Nephron progenitor cell (in vitro differentiated cells): Measurements from ENCODE around the gene TSPAN17.

Source experiments
- DNase-seq: peaks from one replicate; pipeline ENCODE4 v3.0.0; 2021
- H3K27ac Mint-ChIP-seq: 2 replicates; pipeline ENCODE4 v1.8.0; 2021; ENCODE audit warnings: mild to moderate bottlenecking, moderate library complexity, mixed read lengths
- H3K27me3 Mint-ChIP-seq: 2 replicates; pipeline ENCODE4 v1.8.0; 2021; ENCODE audit warnings: mild to moderate bottlenecking, low read depth, mixed read lengths; ENCODE audit not compliant: poor library complexity
- H3K36me3 Mint-ChIP-seq: 2 replicates; pipeline ENCODE4 v1.8.0; 2021; ENCODE audit warnings: low read depth, mixed read lengths
- H3K4me1 Mint-ChIP-seq: 2 replicates; pipeline ENCODE4 v1.8.0; 2021; ENCODE audit warnings: mixed read lengths
- H3K4me3 Mint-ChIP-seq: 2 replicates; pipeline ENCODE4 v1.8.0; 2021; ENCODE audit warnings: mild to moderate bottlenecking, moderate library complexity, mixed read lengths
- H3K9me3 Mint-ChIP-seq: 2 replicates; pipeline ENCODE4 v1.8.0; 2021; ENCODE audit warnings: mild to moderate bottlenecking, moderate library complexity, mixed read lengths
- CTCF ChIP-seq: fragments of 200-600 bp; sonication (generic); IDR thresholded peaks from 2 replicates; pipeline ENCODE4 v1.5.0; 2021; ENCODE audit warnings: antibody characterized with exemption

TSPAN17 gene

DNA sequence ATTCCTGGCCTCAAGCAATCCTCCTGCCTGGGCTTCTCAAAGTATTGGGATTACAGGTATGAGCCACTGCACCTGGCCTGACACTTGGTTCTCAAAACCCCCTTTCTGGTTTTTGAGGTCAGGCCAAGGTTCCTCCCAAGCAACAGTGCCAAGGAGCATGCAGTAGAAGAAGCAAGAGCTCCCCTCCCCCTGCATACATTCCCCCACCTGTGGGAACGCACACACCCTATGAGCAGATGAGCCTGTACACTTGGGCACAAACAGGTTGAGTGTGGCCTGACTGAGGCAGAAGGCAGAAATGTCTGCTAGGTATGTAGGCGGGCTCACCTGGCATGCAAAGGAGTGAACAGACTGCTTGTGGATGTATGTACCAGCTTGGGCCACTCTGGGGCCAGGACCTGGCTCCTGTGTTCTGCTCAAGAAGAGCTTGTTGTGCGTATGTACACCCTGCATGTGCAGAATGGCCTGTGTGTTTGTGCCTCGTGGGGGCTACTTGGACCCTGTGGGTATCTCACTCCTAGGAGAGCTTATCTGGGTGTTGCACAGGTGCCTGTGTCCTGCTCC lies 39.1 kb upstream of the TSPAN17 start:
- TF ChIP-seq CTCF, result no peak
- Mint-ChIP-seq H3K9me3 (no peaks in the 10 kb centered on the region), H3K4me3 (peak overlapping the region; percentile 90), H3K27me3 (peaks cover 21% of the 10 kb centered on the region), H3K4me1 (peaks cover 34% of the 10 kb centered on the region), H3K27ac (no peak overlapping the region), H3K36me3 (no peaks in the 10 kb centered on the region)
- no peak for DNase-seq

GRCh38 chr5:176608937-176609723 lies 38.2 kb upstream of the TSPAN17 start:
- Mint-ChIP-seq H3K27ac (peak overlapping the region; percentile 92), H3K4me3 (peak overlapping the region; percentile 90), H3K9me3 (no peaks in the 10 kb centered on the region), H3K27me3 (peaks cover 25% of the 10 kb centered on the region), H3K36me3 (no peaks in the 10 kb centered on the region), H3K4me1 (peaks cover 30% of the 10 kb centered on the region)
- no peak for TF ChIP-seq CTCF
- no peak for DNase-seq

- Mint-ChIP-seq H3K27me3 (peaks cover 31% of the 10 kb centered on the region), H3K36me3 (no peaks in the 10 kb centered on the region), H3K4me3 (peak within 1 kb of the TSS; percentile 90), H3K9me3 (no peaks in the 10 kb centered on the region), H3K4me1 (peaks cover 30% of the 10 kb centered on the region), H3K27ac (peak within 1 kb of the TSS; percentile 92)
- peak; percentile 89 for DNase-seq
- TF ChIP-seq CTCF, result no peak
Observed at GRCh38 chr5:176609724-176610434, 37.4 kb upstream of the TSPAN17 start, which contains the start of gene GPRIN1. GPRIN1 (minus strand) TSS chr5:176610156; CDS start chr5:176599834, 10,322 bp downstream.

- peaks cover 30% of the 10 kb centered on the region for H3K4me1 Mint-ChIP-seq
- H3K4me3 Mint-ChIP-seq, result peak overlapping the region; percentile 77
- H3K36me3 Mint-ChIP-seq, result no peaks in the 10 kb centered on the region
- no peak overlapping the region for H3K27ac Mint-ChIP-seq
- peak; percentile 30 for DNase-seq
- no peak for TF ChIP-seq CTCF
- H3K27me3 Mint-ChIP-seq, result peaks cover 36% of the 10 kb centered on the region
- H3K9me3 Mint-ChIP-seq, result no peaks in the 10 kb centered on the region
Observed at GRCh38 chr5:176610435-176610773, 36.9 kb upstream of the TSPAN17 start.

DNA sequence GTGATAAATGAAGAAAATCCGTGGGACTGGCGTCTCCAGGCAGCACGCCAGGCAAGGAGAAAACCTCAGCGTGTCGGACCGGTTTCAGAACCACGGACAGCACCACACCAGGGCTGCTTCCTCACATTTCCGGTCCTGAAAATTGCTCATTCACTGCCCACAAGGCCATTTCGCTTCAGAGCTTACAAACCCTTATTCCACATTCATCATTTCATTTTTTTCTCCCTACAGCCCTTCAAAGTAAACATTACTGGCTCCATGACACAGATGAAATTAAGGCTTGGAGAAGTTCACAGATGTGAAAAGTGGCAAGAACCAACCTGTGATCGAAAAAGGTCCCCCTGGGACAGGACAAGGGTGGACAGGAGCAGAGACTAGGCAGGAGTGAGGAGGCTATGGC lies 35.8 kb upstream of the TSPAN17 start:
- Mint-ChIP-seq H3K36me3 (no peaks in the 10 kb centered on the region), H3K27me3 (peaks cover 46% of the 10 kb centered on the region), H3K9me3 (no peaks in the 10 kb centered on the region), H3K27ac (no peak overlapping the region), H3K4me1 (peaks cover 23% of the 10 kb centered on the region), H3K4me3 (no peak overlapping the region)
- DNase-seq, result peak; percentile 93
- TF ChIP-seq CTCF, result no peak
